Endodermal cell (in vitro differentiated cells): Measurements from ENCODE around the gene KDM2B. TPM values are rescaled to one million over a fixed set of nuclear protein-coding genes. Genes with fewer than 3 reads are reported as not detected.

Experiments
- DNase-seq: peaks from one replicate; pipeline ENCODE4 v3.0.0-alpha.2; 2017
- H3K27ac ChIP-seq: 2 replicates; pipeline ENCODE4 v1.5.1; 2013; ENCODE audit warnings: mild to moderate bottlenecking, low read depth, low read length, moderate library complexity
- H3K27me3 ChIP-seq: 2 replicates; pipeline ENCODE4 v1.6.1; 2013; ENCODE audit warnings: mild to moderate bottlenecking, low read length, moderate library complexity; ENCODE audit not compliant: insufficient read depth, control insufficient read depth, poor library complexity, severe bottlenecking
- H3K36me3 ChIP-seq: 2 replicates; pipeline ENCODE4 v1.7.0; 2013; ENCODE audit warnings: mild to moderate bottlenecking, low read length, moderate library complexity; ENCODE audit not compliant: control insufficient read depth, insufficient read depth
- H3K4me1 ChIP-seq: one replicate; pipeline ENCODE4 v1.7.0; 2013; ENCODE audit warnings: low read length; ENCODE audit not compliant: control insufficient read depth, insufficient read depth
- H3K4me3 ChIP-seq: 2 replicates; pipeline ENCODE4 v1.5.1; 2013; ENCODE audit warnings: mild to moderate bottlenecking, low read length, moderate library complexity
- H3K9ac ChIP-seq: 2 replicates; pipeline ENCODE4 v1.6.1; 2013; ENCODE audit warnings: mild to moderate bottlenecking, low read length, moderate library complexity; ENCODE audit not compliant: poor library complexity, severe bottlenecking; ENCODE audit errors: extremely low read depth
- H3K9me3 ChIP-seq: 2 replicates; pipeline ENCODE4 v1.6.1; 2013; ENCODE audit warnings: mild to moderate bottlenecking, low read length, moderate library complexity; ENCODE audit not compliant: control insufficient read depth
- H3K27ac Mint-ChIP-seq: 2 replicates; pipeline ENCODE4 v1.8.0; 2020; ENCODE audit warnings: mixed read lengths
- H3K27me3 Mint-ChIP-seq: 2 replicates; pipeline ENCODE4 v1.8.0; 2021; ENCODE audit warnings: mild to moderate bottlenecking, mixed read lengths; ENCODE audit not compliant: insufficient read depth
- H3K36me3 Mint-ChIP-seq: 2 replicates; pipeline ENCODE4 v1.8.0; 2020; ENCODE audit warnings: low read depth, mixed read lengths
- H3K4me1 Mint-ChIP-seq: 2 replicates; pipeline ENCODE4 v1.8.0; 2020; ENCODE audit warnings: mixed read lengths
- H3K4me3 Mint-ChIP-seq: 2 replicates; pipeline ENCODE4 v1.8.0; 2020; ENCODE audit warnings: mild to moderate bottlenecking, moderate library complexity, mixed read lengths
- H3K9me3 Mint-ChIP-seq: 2 replicates; pipeline ENCODE4 v1.8.0; 2020; ENCODE audit warnings: mild to moderate bottlenecking, mixed read lengths
- CTCF ChIP-seq: fragments of 200-600 bp; sonication (generic); conservative IDR thresholded peaks from 2 replicates; pipeline ENCODE4 v1.5.0; 2021; ENCODE audit warnings: antibody characterized with exemption, mild to moderate bottlenecking
- WGBS, 2 experiments: methylation state at CpG; one replicate each; pipeline versions ENCODE4 v1.1.5 to v1.1.7; 2013; ENCODE audit warnings: missing lambda C conversion rate in 2 of 2, mixed read lengths in 1 of 2; ENCODE audit not compliant: insufficient coverage in 1 of 2, insufficient read length in 1 of 2; 5-methylcytosine and 5-hydroxymethylcytosine counted together
- total RNA-seq, 2 donors: library from RNA; stranded (reverse); fragmentation: NEBNext Ultra II Directional in 1 of 2; extraction: Animal tissue kit (Norgen Biotek cat#: 25700) in 1 of 2; gene quantifications; 2 replicates in 1 of 2; 3 replicates in 1 of 2; pipeline ENCODE4 v1.2.1, GENCODE V29; 2021

KDM2B gene
- total RNA-seq, 2 donors from 2014 or later: 103 to 125 TPM

- Histone ChIP-seq H3K36me3 (no peaks in the 10 kb centered on the region), H3K9me3 (no peaks in the 10 kb centered on the region), H3K9ac (no peak overlapping the region), H3K4me3 (no peak overlapping the region), H3K27me3 (no peaks in the 10 kb centered on the region), H3K4me1 (no peaks in the 10 kb centered on the region), H3K27ac (no peak overlapping the region)
- no peak for TF ChIP-seq CTCF
- Mint-ChIP-seq H3K4me3 (no peak overlapping the region), H3K27me3 (no peaks in the 10 kb centered on the region), H3K27ac (no peak overlapping the region), H3K36me3 (no peaks in the 10 kb centered on the region), H3K9me3 (no peaks in the 10 kb centered on the region), H3K4me1 (no peaks in the 10 kb centered on the region)
- DNase-seq: no peak
- WGBS, 2 experiments: 89 to 92% methylated on average over 2 to 3 of the region's 3 CpGs
Measured at GRCh38 chr12:121392325-121392716, 188.5 kb downstream of the KDM2B start.

- WGBS, 2 experiments: 93 to 94% methylated on average over 10 of the region's 10 CpGs
- TF ChIP-seq CTCF: no peak
- Histone ChIP-seq H3K36me3 (no peaks in the 10 kb centered on the region), H3K9ac (no peak overlapping the region), H3K27me3 (no peaks in the 10 kb centered on the region), H3K4me3 (no peak overlapping the region), H3K27ac (no peak overlapping the region), H3K9me3 (no peaks in the 10 kb centered on the region), H3K4me1 (no peaks in the 10 kb centered on the region)
- Mint-ChIP-seq H3K9me3 (no peaks in the 10 kb centered on the region), H3K27ac (no peak overlapping the region), H3K27me3 (no peaks in the 10 kb centered on the region), H3K36me3 (no peaks in the 10 kb centered on the region), H3K4me1 (no peaks in the 10 kb centered on the region), H3K4me3 (no peak overlapping the region)
- DNase-seq: no peak
Measured at GRCh38 chr12:121391619-121392324, 189.1 kb downstream of the KDM2B start.

GRCh38 chr12:121390856-121391255, 190.0 kb downstream of the KDM2B start:
- no peak for TF ChIP-seq CTCF
- Mint-ChIP-seq H3K27me3 (no peaks in the 10 kb centered on the region), H3K4me3 (no peak overlapping the region), H3K9me3 (no peaks in the 10 kb centered on the region), H3K27ac (no peak overlapping the region), H3K4me1 (no peaks in the 10 kb centered on the region), H3K36me3 (no peaks in the 10 kb centered on the region)
- H3K4me1 ChIP-seq: no peaks in the 10 kb centered on the region
- no peak overlapping the region for H3K4me3 ChIP-seq
- H3K9ac ChIP-seq: no peak overlapping the region
- no peaks in the 10 kb centered on the region for H3K9me3 ChIP-seq
- no peak overlapping the region for H3K27ac ChIP-seq
- DNase-seq: no peak
- 92 to 100% methylated on average over 1 to 2 of the region's 2 CpGs for WGBS, 2 experiments
- H3K36me3 ChIP-seq: no peaks in the 10 kb centered on the region
- H3K27me3 ChIP-seq: no peaks in the 10 kb centered on the region
